Esophagus squamous epithelium (tissue), 5 donors: ENCODE measurements around the gene C8G. TPM values are rescaled to one million over a fixed set of nuclear protein-coding genes. Genes with fewer than 3 reads are reported as not detected.

Experiments
- DNase-seq: peaks from one replicate; lab custom pipeline; 2025; lab: John Stamatoyannopoulos, UW
- H3K27ac ChIP-seq, 4 donors: fragments of 200-600 bp; sonication (generic); one replicate each; pipeline ENCODE4 v1.5.1; 2016 to 2019; ENCODE audit warnings: mild to moderate bottlenecking in 1 of 4
- H3K27me3 ChIP-seq, 4 donors: fragments of 200-600 bp; sonication (generic); 1 replicate in 3 of 4; 2 replicates in 1 of 4; pipeline versions ENCODE4 v1.5.1 to v1.6.0; 2017 to 2021; ENCODE audit warnings: antibody characterized with exemption in 1 of 4
- H3K36me3 ChIP-seq, 3 donors: fragments of 200-600 bp; sonication (generic); one replicate each; pipeline ENCODE4 v1.5.1; 2016 to 2019
- H3K4me1 ChIP-seq, 3 donors: fragments of 200-600 bp; sonication (generic); one replicate each; pipeline ENCODE4 v1.5.1; 2017 to 2019
- H3K4me3 ChIP-seq, 4 donors: fragments of 200-600 bp; sonication (generic); 1 replicate in 3 of 4; 2 replicates in 1 of 4; pipeline ENCODE4 v1.5.1; 2016 to 2019; ENCODE audit warnings: mild to moderate bottlenecking in 2 of 4, moderate library complexity in 1 of 4
- H3K9me3 ChIP-seq, 3 donors: fragments of 200-600 bp; sonication (generic); one replicate each; pipeline ENCODE4 v1.5.1; 2016 to 2019
- POLR2A ChIP-seq, 4 donors: fragments of 450-650 bp; IDR thresholded peaks; one replicate each; pipeline ENCODE4 v1.6.1; 2017; ENCODE audit warnings: antibody characterized with exemption in 4 of 4, mild to moderate bottlenecking in 4 of 4, moderate library complexity in 3 of 4
- WGBS, 2 donors: methylation state at CpG; one replicate each; pipeline ENCODE4 v1.1.5; 2018; 5-methylcytosine and 5-hydroxymethylcytosine counted together
- intact Hi-C: fragments of 100-400 bp; cut with DNase I; formaldehyde crosslinking; loops from one replicate; pipeline ENCODE4 v1.15.0; 2022
- total RNA-seq, 4 donors: library from RNA; depleted of rRNA; stranded (reverse); fragments of >200 nt; gene quantifications; one replicate each; pipeline ENCODE4 v1.1.0, GENCODE V29; 2016
- TF ChIP-seq, protein P1 (sequence below), 6 experiments: fragments of 450-650 bp in 4 of 6; fragments of 200-600 bp in 2 of 6; sonication (generic) in 2 of 6; IDR thresholded peaks; one replicate each; pipeline ENCODE4 v1.5.1; 2016 to 2019; ENCODE audit warnings: antibody characterized with exemption in 6 of 6, mild to moderate bottlenecking in 4 of 6, moderate library complexity in 4 of 6
- donor health status: DM: yes; HTN: yes; CAD: no.

The C8G gene
- total RNA-seq, 4 donors from 2014 or later, result 1.6 TPM; not detected in 3

DNA sequence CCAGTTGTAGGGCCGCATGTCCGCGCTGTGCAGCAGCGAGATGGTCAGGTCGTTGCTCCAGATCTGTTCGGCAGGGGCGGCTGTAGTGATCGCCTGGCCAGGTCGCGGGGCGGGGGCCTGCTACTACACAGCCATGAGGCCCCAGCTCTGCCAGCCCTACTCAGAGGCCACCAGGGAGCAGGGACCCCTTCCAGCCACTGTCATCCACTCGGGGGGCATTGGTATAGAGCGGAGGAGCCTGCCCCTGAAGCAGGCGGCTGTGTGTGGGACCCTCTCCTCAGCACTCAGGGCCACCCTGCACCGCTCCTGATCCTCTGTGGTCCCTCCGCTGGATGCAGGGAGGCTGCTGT lies 2.2 kb upstream of the C8G start:
- Histone ChIP-seq H3K27ac (peak overlapping the region; percentile 90 to 98 (median 96)), H3K36me3 (peaks cover 24 to 54% (median 31%) of the 10 kb centered on the region in 3 donors), H3K9me3 (no peaks in the 10 kb centered on the region), H3K27me3 (no peaks in the 10 kb centered on the region), H3K4me3 (peak overlapping the region; percentile 75 to 94 (median 87)), H3K4me1 (peaks cover 16 to 44% (median 18%) of the 10 kb centered on the region in 3 donors)
- WGBS, 2 donors, result 95% methylated on average over 4 of the region's 16 CpGs; no CpG with 5 or more reads in 1 of the 2 donors
- intact Hi-C loops, result loop anchor here (5.0 to 10.0 kb wide), 2 partner anchors 84 to 88 kb away; partner anchors contain the start of genes ABCA2 and MAMDC4
- TF ChIP-seq POLR2A (IDR thresholded peaks at IDR 0.05), result no peak
- TF ChIP-seq, protein P1, sequence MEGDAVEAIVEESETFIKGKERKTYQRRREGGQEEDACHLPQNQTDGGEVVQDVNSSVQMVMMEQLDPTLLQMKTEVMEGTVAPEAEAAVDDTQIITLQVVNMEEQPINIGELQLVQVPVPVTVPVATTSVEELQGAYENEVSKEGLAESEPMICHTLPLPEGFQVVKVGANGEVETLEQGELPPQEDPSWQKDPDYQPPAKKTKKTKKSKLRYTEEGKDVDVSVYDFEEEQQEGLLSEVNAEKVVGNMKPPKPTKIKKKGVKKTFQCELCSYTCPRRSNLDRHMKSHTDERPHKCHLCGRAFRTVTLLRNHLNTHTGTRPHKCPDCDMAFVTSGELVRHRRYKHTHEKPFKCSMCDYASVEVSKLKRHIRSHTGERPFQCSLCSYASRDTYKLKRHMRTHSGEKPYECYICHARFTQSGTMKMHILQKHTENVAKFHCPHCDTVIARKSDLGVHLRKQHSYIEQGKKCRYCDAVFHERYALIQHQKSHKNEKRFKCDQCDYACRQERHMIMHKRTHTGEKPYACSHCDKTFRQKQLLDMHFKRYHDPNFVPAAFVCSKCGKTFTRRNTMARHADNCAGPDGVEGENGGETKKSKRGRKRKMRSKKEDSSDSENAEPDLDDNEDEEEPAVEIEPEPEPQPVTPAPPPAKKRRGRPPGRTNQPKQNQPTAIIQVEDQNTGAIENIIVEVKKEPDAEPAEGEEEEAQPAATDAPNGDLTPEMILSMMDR (IDR thresholded peaks at IDR 0.05), result no peak
- DNase-seq, result no peak

DNA sequence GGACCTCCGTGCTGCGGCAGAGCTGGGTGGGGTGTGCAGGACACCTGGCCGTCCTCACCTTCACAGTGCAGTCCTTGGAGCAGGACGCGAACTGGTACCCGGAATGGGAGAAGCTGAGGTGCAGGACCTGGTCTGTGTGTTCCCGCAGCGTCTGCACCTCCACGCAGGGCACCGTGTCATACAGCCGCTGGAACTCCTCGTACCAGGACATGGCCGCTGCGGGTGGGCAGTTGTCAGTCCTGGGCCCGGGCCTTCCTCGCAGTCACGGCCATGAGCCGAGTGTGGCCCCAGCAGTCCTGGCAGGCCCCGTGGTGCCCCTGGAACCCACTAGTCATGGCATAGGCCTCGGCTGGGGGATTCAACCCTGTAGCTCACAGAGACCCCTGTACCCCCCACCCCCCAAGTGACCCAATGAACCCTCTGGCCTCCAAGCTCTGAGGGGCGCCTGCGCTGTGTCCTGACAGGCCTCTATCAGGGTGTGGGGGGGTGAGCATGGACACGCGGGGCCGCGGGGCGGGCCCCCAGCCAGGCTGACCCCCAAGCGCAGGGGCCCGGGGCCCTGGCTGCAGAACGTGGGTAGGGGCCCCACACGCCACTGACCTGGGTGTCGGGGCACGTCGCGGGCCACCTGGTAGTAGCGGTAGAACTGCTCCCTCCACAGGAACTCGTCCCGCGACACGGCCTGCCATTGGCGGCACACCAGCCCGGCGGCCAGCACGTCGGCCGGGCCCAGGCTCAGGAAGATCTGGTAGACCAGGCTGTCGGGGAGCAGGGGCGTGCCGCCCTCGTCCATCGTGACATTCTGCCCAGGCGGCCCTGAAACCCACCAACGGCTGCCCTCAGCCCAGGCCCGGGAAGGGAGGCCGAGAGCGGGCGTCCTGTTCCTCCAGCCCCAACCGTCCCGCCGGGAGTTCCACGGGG lies 1.5 kb upstream of the C8G start:
- Histone ChIP-seq H3K27ac (peak overlapping the region; percentile 90 to 98 (median 96)), H3K27me3 (no peaks in the 10 kb centered on the region), H3K4me3 (peak overlapping the region; percentile 75 to 94 (median 87)), H3K36me3 (peaks cover 24 to 47% (median 31%) of the 10 kb centered on the region in 3 donors), H3K4me1 (peaks cover 17 to 51% (median 24%) of the 10 kb centered on the region in 3 donors), H3K9me3 (no peaks in the 10 kb centered on the region)
- no peak for TF ChIP-seq POLR2A (IDR thresholded peaks at IDR 0.05)
- TF ChIP-seq, protein P1 (IDR thresholded peaks at IDR 0.05), result no peak
- intact Hi-C loops, result loop anchor here (5.0 to 10.0 kb wide), 2 partner anchors 84 to 89 kb away; partner anchors contain the start of genes ABCA2 and MAMDC4
- WGBS, 2 donors, result 0% methylated on average over 14 of the region's 61 CpGs; no CpG with 5 or more reads in 1 of the 2 donors
- DNase-seq, result no peak

DNA sequence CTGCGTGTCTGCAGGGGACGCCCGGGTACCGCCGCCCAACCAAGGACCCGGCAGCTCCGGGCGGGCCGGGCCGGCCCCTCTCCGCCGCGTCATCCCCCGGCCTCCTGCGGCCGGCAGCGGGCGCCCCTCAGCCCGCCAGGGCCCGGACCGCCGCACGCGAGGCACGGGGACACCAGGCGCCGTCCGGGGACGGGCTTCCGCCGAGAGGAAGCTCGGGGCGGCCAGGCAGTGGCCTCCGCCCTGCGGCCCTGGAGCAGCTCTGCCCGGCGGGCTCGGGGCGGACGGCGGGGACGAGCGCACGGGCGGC lies 878 bp upstream of the C8G start:
- H3K27ac ChIP-seq, result peak overlapping the region; percentile 90 to 98 (median 96)
- WGBS, 2 donors, result 0% methylated on average over 4 of the region's 45 CpGs; no CpG with 5 or more reads in 1 of the 2 donors
- peak overlapping the region; percentile 75 to 94 (median 87) for H3K4me3 ChIP-seq
- no peaks in the 10 kb centered on the region for H3K9me3 ChIP-seq
- no peak for TF ChIP-seq POLR2A (IDR thresholded peaks at IDR 0.05)
- TF ChIP-seq, protein P1 (IDR thresholded peaks at IDR 0.05), result no peak
- peaks cover 21 to 57% (median 28%) of the 10 kb centered on the region in 3 donors for H3K4me1 ChIP-seq
- peaks cover 24 to 41% (median 31%) of the 10 kb centered on the region in 3 donors for H3K36me3 ChIP-seq
- no peak for DNase-seq
- intact Hi-C loops, result loop anchor here (5.0 to 10.0 kb wide), 2 partner anchors 83 to 89 kb away; partner anchors contain the start of genes ABCA2 and MAMDC4
- no peaks in the 10 kb centered on the region for H3K27me3 ChIP-seq

DNA sequence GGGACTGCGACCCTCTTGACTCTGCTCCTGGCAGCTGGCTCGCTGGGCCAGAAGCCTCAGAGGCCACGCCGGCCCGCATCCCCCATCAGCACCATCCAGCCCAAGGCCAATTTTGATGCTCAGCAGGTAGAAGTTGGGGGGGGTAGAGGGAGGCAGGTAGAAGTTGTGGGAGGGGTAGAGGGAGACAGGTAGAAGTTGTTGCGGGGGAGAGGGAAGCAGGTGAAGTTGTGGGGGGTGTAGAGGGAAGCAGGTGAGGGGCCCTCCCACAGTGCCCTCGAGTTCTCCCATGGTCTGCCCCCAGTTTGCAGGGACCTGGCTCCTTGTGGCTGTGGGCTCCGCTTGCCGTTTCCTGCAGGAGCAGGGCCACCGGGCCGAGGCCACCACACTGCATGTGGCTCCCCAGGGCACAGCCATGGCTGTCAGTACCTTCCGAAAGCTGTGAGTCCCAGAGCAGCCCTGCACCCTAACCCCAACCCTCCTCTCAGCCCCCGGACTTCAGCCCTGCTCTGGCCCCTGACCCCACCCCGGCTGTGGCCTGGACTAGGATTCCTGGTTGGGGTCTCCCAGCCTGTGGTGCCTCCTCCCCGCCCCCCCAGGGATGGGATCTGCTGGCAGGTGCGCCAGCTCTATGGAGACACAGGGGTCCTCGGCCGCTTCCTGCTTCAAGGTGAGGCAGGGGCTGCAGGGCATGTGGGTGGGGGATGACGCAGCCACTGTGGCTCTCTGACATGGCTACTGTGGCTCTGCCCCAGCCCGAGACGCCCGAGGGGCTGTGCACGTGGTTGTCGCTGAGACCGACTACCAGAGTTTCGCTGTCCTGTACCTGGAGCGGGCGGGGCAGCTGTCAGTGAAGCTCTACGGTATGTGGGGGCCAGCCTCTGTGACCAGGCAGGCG lies 537 bp downstream of the C8G start:
- no peak for DNase-seq
- 61 to 84% methylated on average over 6 to 8 of the region's 30 CpGs for WGBS, 2 donors
- no peaks in the 10 kb centered on the region for H3K27me3 ChIP-seq
- peaks cover 20 to 26% (median 22%) of the 10 kb centered on the region in 3 donors for H3K36me3 ChIP-seq
- H3K4me1 ChIP-seq, result peaks cover 30 to 68% (median 37%) of the 10 kb centered on the region in 3 donors
- TF ChIP-seq POLR2A (IDR thresholded peaks at IDR 0.05), result no peak
- TF ChIP-seq, protein P1 (IDR thresholded peaks at IDR 0.05), result no peak
- H3K9me3 ChIP-seq, result no peaks in the 10 kb centered on the region
- intact Hi-C loops, result loop anchor here (10.0 kb wide), 1 partner anchor 91 kb away; the partner anchor contains the start of gene MAMDC4
- no peak overlapping the region for H3K4me3 ChIP-seq
- no peak overlapping the region for H3K27ac ChIP-seq
